ENCODE measurements around the gene TPCN1. TPM values are rescaled to one million over a fixed set of nuclear protein-coding genes. Genes with fewer than 3 reads are reported as not detected.
A peak's percentile ranks its signal among the peaks of the same experiment; 100 is the strongest.

Gene TPCN1
- total and polyA plus RNA-seq, 10 donors = 15.5 to 90.1 (median 46.7) TPM

GRCh38 chr12:113318046-113318656 is 96.9 kb downstream of the TPCN1 start:
- DNase-seq = no peak
- H3K36me3 ChIP-seq = peaks cover 0 to 100% (median 85%) of the 10 kb centered on the region in 6 donors
- H3K9me3 ChIP-seq = peaks cover 0 to 8% (median 0%) of the 10 kb centered on the region in 8 donors
- H3K27me3 ChIP-seq (replicated peaks in 1 of 7) = no peaks in the 10 kb centered on the region
- 94 to 99% (median 96%) methylated on average over 4 of the region's 4 CpGs for WGBS, 5 donors
- H3K27ac ChIP-seq = no peak overlapping the region
- TF ChIP-seq CTCF (IDR thresholded peaks at IDR 0.05 in 8 of 11, conservative IDR thresholded peaks at IDR 0.05 in 3 of 11) = no peak
- no peak for TF ChIP-seq POLR2A (IDR thresholded peaks at IDR 0.05)
- TF ChIP-seq POLR2AphosphoS5 (IDR thresholded peaks at IDR 0.05) = no peak
- H3K4me1 ChIP-seq = peaks cover 0 to 7% (median 0%) of the 10 kb centered on the region in 6 donors
- intact Hi-C loops (cut with DNase I; ENCODE audit: low total_unique reads) = no loop called here
- H3K4me3 ChIP-seq = no peak overlapping the region

- TF ChIP-seq POLR2A (IDR thresholded peaks at IDR 0.05) = no peak
- TF ChIP-seq POLR2AphosphoS5 (IDR thresholded peaks at IDR 0.05) = no peak
- no peak for TF ChIP-seq CTCF (IDR thresholded peaks at IDR 0.05 in 8 of 11, conservative IDR thresholded peaks at IDR 0.05 in 3 of 11)
- WGBS, 5 donors = 92 to 95% (median 93%) methylated on average over 15 of the region's 15 CpGs
- peaks cover 0 to 100% (median 77%) of the 10 kb centered on the region in 6 donors for H3K36me3 ChIP-seq
- peaks cover 0 to 8% (median 0%) of the 10 kb centered on the region in 8 donors for H3K9me3 ChIP-seq
- no peak overlapping the region for H3K27ac ChIP-seq
- H3K4me3 ChIP-seq = no peak overlapping the region
- intact Hi-C loops (cut with DNase I; ENCODE audit: low total_unique reads) = no loop called here
- no peak for DNase-seq
- H3K4me1 ChIP-seq = peaks cover 0 to 13% (median 0%) of the 10 kb centered on the region in 6 donors
- H3K27me3 ChIP-seq (replicated peaks in 1 of 7) = no peaks in the 10 kb centered on the region
Observed at GRCh38 chr12:113318900-113319628, 97.8 kb downstream of the TPCN1 start.

GRCh38 chr12:113320401-113320800 is 99.1 kb downstream of the TPCN1 start:
- no peak for TF ChIP-seq CTCF (IDR thresholded peaks at IDR 0.05 in 8 of 11, conservative IDR thresholded peaks at IDR 0.05 in 3 of 11)
- no peak for TF ChIP-seq POLR2A (IDR thresholded peaks at IDR 0.05)
- no peak for TF ChIP-seq POLR2AphosphoS5 (IDR thresholded peaks at IDR 0.05)
- Histone ChIP-seq H3K36me3 (peaks cover 0 to 100% (median 64%) of the 10 kb centered on the region in 6 donors), H3K27me3 (replicated peaks in 1 of 7) (no peaks in the 10 kb centered on the region), H3K4me1 (peaks cover 0 to 19% (median 2%) of the 10 kb centered on the region in 6 donors), H3K4me3 (no peak overlapping the region), H3K27ac (no peak overlapping the region), H3K9me3 (peaks cover 0 to 8% (median 0%) of the 10 kb centered on the region in 8 donors)
- intact Hi-C loops (cut with DNase I; ENCODE audit: low total_unique reads) = loop anchor here (10.0 kb wide), 1 partner anchor 104 kb away; the partner anchor contains the start of gene SDSL
- WGBS, 5 donors = 92 to 96% (median 93%) methylated on average over 3 to 12 of the region's 12 CpGs
- no peak for DNase-seq

GRCh38 chr12:113322343-113322742 is 101.1 kb downstream of the TPCN1 start:
- no peak for DNase-seq
- Histone ChIP-seq H3K36me3 (peaks cover 0 to 100% (median 46%) of the 10 kb centered on the region in 6 donors), H3K4me1 (peaks cover 5 to 38% (median 11%) of the 10 kb centered on the region in 6 donors), H3K9me3 (peaks cover 0 to 8% (median 0%) of the 10 kb centered on the region in 8 donors), H3K4me3 (no peak overlapping the region), H3K27me3 (replicated peaks in 1 of 7) (no peaks in the 10 kb centered on the region), H3K27ac (peak overlapping the region in 3 of 8 donors; percentile 23 to 41 (median 26))
- 66 to 87% (median 83%) methylated on average over 2 of the region's 2 CpGs for WGBS, 5 donors
- intact Hi-C loops (cut with DNase I; ENCODE audit: low total_unique reads) = loop anchor here (10.0 kb wide), 1 partner anchor 102 kb away; the partner anchor contains the start of gene SDSL
- TF ChIP-seq POLR2A (IDR thresholded peaks at IDR 0.05) (no peak), CTCF (IDR thresholded peaks at IDR 0.05 in 8 of 11, conservative IDR thresholded peaks at IDR 0.05 in 3 of 11) (no peak), POLR2AphosphoS5 (IDR thresholded peaks at IDR 0.05) (no peak)

Data from spleen (tissue), 11 donors.